HG02571 (cell line): ENCODE measurements around the gene SYNPO2.
"Not testable (repeated sequence)": the region's sequence is repeated elsewhere in the genome, so short reads cannot be mapped to it uniquely, and the experiment has no call there.

Experiments used
- ATAC-seq: cut with Tn5 transposase; IDR thresholded peaks from one replicate; pipeline ENCODE4 v1.9.1; 2021; ENCODE audit warnings: mild to moderate bottlenecking, moderate library complexity; ENCODE audit not compliant: unreplicated experiment

Gene SYNPO2

GRCh38 chr4:118995693-118996391, 107.2 kb downstream of the SYNPO2 start:
- ATAC-seq: no peak

GRCh38 chr4:118997601-118998000, 108.9 kb downstream of the SYNPO2 start:
- no peak for ATAC-seq

GRCh38 chr4:118999919-119000318, 111.3 kb downstream of the SYNPO2 start:
- no peak for ATAC-seq

- ATAC-seq: no peak
Observed at GRCh38 chr4:119000400-119000799, 111.7 kb downstream of the SYNPO2 start.

- no peak for ATAC-seq
Observed at GRCh38 chr4:119002476-119002875, 113.8 kb downstream of the SYNPO2 start.

- ATAC-seq: not testable (repeated sequence)
Observed at GRCh38 chr4:119003001-119003400, 114.3 kb downstream of the SYNPO2 start.

GRCh38 chr4:119005928-119006460, 117.3 kb downstream of the SYNPO2 start:
- ATAC-seq: no peak

GRCh38 chr4:119008761-119009160, 120.1 kb downstream of the SYNPO2 start:
- no peak for ATAC-seq

- not testable (repeated sequence) for ATAC-seq
Observed at GRCh38 chr4:119010221-119010620, 121.6 kb downstream of the SYNPO2 start.

- no peak for ATAC-seq
Observed at GRCh38 chr4:119010909-119011606, 122.4 kb downstream of the SYNPO2 start.

GRCh38 chr4:119011607-119011988, 122.9 kb downstream of the SYNPO2 start:
- ATAC-seq: no peak

GRCh38 chr4:119014658-119015057, 126.0 kb downstream of the SYNPO2 start:
- no peak for ATAC-seq

GRCh38 chr4:119016636-119017035, 128.0 kb downstream of the SYNPO2 start:
- ATAC-seq: no peak

GRCh38 chr4:119017636-119018035, 129.0 kb downstream of the SYNPO2 start:
- no peak for ATAC-seq

GRCh38 chr4:119020158-119020557, 131.5 kb downstream of the SYNPO2 start:
- no peak for ATAC-seq

- ATAC-seq: not testable (repeated sequence)
Observed at GRCh38 chr4:119022520-119022919, 133.9 kb downstream of the SYNPO2 start.

- ATAC-seq: no peak
Observed at GRCh38 chr4:119024102-119024501, 135.4 kb downstream of the SYNPO2 start.

GRCh38 chr4:119025420-119025819, 136.8 kb downstream of the SYNPO2 start:
- no peak for ATAC-seq

- no peak for ATAC-seq
Observed at GRCh38 chr4:119025916-119026661, 137.4 kb downstream of the SYNPO2 start.

- no peak for ATAC-seq
Observed at GRCh38 chr4:119026662-119027444, 138.2 kb downstream of the SYNPO2 start.

GRCh38 chr4:119027811-119028210, 139.2 kb downstream of the SYNPO2 start:
- ATAC-seq: no peak
